Measurements from ENCODE around the gene DNAI1.

DNAI1 gene

DNA sequence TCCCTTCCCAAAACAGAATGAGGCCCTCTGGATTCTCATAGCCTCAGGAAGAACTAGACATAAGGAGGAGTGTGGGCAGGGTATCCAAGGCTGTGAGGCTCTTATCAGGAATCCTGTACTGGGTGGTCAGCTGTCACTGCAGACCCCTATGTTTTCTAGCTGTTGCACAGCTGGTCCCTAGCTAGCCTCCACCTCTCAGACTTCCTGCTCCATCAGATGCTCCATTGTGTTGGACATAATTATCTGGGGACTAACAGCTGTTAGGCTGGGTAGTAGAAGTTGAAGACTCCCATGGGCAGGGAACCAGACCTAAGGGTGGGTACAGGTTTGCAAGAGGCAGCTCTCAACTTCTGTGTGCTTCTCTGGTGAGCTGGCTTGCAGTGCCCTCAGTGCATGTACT is 18.6 kb upstream of the DNAI1 start:
- no peak for DNase-seq (ENCODE audit: low spot score)
- TF ChIP-seq, protein P1, sequence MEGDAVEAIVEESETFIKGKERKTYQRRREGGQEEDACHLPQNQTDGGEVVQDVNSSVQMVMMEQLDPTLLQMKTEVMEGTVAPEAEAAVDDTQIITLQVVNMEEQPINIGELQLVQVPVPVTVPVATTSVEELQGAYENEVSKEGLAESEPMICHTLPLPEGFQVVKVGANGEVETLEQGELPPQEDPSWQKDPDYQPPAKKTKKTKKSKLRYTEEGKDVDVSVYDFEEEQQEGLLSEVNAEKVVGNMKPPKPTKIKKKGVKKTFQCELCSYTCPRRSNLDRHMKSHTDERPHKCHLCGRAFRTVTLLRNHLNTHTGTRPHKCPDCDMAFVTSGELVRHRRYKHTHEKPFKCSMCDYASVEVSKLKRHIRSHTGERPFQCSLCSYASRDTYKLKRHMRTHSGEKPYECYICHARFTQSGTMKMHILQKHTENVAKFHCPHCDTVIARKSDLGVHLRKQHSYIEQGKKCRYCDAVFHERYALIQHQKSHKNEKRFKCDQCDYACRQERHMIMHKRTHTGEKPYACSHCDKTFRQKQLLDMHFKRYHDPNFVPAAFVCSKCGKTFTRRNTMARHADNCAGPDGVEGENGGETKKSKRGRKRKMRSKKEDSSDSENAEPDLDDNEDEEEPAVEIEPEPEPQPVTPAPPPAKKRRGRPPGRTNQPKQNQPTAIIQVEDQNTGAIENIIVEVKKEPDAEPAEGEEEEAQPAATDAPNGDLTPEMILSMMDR (IDR thresholded peaks at IDR 0.05; ENCODE audit: borderline replicate concordance, control extremely low read depth, extremely low read depth, insufficient read depth, missing control alignments): no peak
- in situ Hi-C loops (cut with MboI; ENCODE audit: low sequenced_read_pairs, unreplicated experiment): loop anchor here (10.0 kb wide), 1 partner anchor 55 kb away; no protein-coding TSS in a partner anchor

GRCh38 chr9:34442770-34443169 is 15.8 kb upstream of the DNAI1 start:
- in situ Hi-C loops (cut with MboI; ENCODE audit: low sequenced_read_pairs, unreplicated experiment): loop anchor here (10.0 kb wide), 1 partner anchor 52 kb away; no protein-coding TSS in a partner anchor
- TF ChIP-seq, protein P1 (IDR thresholded peaks at IDR 0.05; ENCODE audit: borderline replicate concordance, control extremely low read depth, extremely low read depth, insufficient read depth, missing control alignments): no peak
- DNase-seq (ENCODE audit: low spot score): no peak

DNA sequence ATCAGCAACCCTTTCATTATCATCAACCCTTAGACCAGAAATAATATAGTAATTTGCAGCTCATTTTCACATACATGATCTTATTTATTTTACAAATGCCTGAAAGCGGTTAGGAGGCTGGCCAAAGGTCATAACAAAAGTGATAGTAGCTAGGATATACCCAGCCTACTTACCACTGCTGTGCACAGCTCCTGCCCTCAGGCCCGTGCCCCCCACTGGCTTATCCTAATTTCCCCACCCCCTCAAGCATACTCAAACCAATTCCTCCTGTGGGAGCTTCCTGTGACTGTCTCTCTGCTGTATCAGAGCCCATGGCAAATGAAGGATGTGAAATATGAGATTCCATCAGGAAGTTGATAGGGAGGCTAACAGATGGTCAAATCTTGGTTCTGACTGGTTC is 15.1 kb upstream of the DNAI1 start:
- no peak for DNase-seq (ENCODE audit: low spot score)
- TF ChIP-seq, protein P1 (IDR thresholded peaks at IDR 0.05; ENCODE audit: borderline replicate concordance, control extremely low read depth, extremely low read depth, insufficient read depth, missing control alignments): no peak
- in situ Hi-C loops (cut with MboI; ENCODE audit: low sequenced_read_pairs, unreplicated experiment): loop anchor here (10.0 kb wide), 1 partner anchor 51 kb away; no protein-coding TSS in a partner anchor

DNA sequence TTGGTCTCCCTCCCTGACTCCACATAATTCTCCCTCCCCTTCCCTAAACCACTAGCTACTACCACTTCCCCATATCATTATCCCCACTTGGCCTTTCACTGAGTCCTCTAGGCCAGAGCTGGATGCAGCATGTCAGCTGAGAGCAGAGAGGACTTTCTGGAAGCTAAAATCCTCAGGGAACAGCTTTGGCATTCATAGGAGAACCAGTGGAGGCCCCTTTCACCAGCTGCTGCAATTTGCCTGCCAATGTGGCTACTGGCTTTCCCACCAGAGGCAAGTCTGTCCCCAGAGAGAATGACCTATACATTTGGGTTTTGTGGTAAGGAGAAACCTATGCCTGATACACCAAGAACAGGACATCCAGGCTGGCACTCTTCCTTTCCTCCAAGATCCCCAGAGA is 14.6 kb upstream of the DNAI1 start:
- TF ChIP-seq, protein P1 (IDR thresholded peaks at IDR 0.05; ENCODE audit: borderline replicate concordance, control extremely low read depth, extremely low read depth, insufficient read depth, missing control alignments): no peak
- DNase-seq (ENCODE audit: low spot score): no peak
- in situ Hi-C loops (cut with MboI; ENCODE audit: low sequenced_read_pairs, unreplicated experiment): loop anchor here (10.0 kb wide), 1 partner anchor 51 kb away; no protein-coding TSS in a partner anchor

DNA sequence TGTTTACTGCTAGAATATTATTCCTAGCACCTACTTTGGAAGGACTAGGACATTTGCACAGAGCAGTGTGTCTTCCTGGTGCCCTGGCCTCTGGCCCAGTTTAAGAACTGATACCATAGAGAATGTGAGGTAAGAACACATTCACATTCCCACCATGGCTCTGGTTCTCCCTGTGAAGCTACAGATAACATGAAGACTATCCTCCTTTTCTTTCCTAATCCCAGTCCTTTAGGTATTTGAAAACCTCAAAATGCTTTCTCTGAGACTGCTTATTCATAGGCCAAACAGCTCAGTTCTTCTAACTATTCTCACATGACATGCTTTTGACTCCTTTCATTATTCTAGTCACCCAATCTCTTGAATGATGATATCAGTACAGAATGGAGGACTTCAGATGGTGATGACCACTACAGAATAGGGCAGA is 12.1 kb upstream of the DNAI1 start:
- no peak for DNase-seq (ENCODE audit: low spot score)
- in situ Hi-C loops (cut with MboI; ENCODE audit: low sequenced_read_pairs, unreplicated experiment): loop anchor here (10.0 kb wide), 1 partner anchor 48 kb away; no protein-coding TSS in a partner anchor
- TF ChIP-seq, protein P1 (IDR thresholded peaks at IDR 0.05; ENCODE audit: borderline replicate concordance, control extremely low read depth, extremely low read depth, insufficient read depth, missing control alignments): no peak

DNA sequence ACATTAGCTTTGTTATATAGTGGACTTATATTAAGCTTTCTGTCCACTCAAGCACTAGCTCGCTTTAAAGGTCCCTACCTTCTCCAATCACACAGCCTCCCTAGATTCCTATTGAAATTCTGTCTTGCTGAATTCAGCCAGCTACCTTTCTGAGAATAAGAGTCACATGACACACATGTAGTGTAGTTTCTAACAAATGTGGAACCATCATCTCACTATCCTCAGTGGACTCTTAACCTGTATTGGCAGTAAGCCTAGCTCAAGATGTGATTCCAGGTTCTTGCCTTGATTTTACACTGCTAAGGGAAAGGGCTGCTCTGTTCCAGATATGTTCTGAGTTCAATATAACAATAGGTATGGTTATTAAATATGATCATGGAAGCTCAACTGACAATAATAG is 11.7 kb upstream of the DNAI1 start:
- in situ Hi-C loops (cut with MboI; ENCODE audit: low sequenced_read_pairs, unreplicated experiment): loop anchor here (10.0 kb wide), 1 partner anchor 48 kb away; no protein-coding TSS in a partner anchor
- DNase-seq (ENCODE audit: low spot score): no peak
- TF ChIP-seq, protein P1 (IDR thresholded peaks at IDR 0.05; ENCODE audit: borderline replicate concordance, control extremely low read depth, extremely low read depth, insufficient read depth, missing control alignments): no peak
